Cardiac muscle cell (in vitro differentiated cells and primary cell): ENCODE measurements around the gene ZNF492. TPM values are rescaled to one million over a fixed set of nuclear protein-coding genes. Genes with fewer than 3 reads are reported as not detected.
"Not testable (repeated sequence)": the region's sequence is repeated elsewhere in the genome, so short reads cannot be mapped to it uniquely, and the experiment has no call there.

Experiments used
- DNase-seq, 2 donors: peaks; one replicate each; pipeline versions ENCODE4 v3.0.0 to v3.0.0-alpha.2; 2010 to 2017; ENCODE audit warnings: low read depth in 1 of 2, low spot score in 1 of 2
- H3K27ac ChIP-seq: fragments of 200-600 bp; sonication (generic); 2 replicates; pipeline ENCODE4 v1.5.1; 2016
- H3K27me3 ChIP-seq: fragments of 200-600 bp; sonication (generic); 2 replicates; pipeline ENCODE4 v1.6.0; 2016; ENCODE audit warnings: control low read depth
- H3K36me3 ChIP-seq: fragments of 200-600 bp; sonication (generic); 2 replicates; pipeline ENCODE4 v1.5.1; 2016; ENCODE audit warnings: control low read depth
- H3K4me1 ChIP-seq: fragments of 200-600 bp; sonication (generic); 2 replicates; pipeline ENCODE4 v1.8.1; 2017; ENCODE audit warnings: low read depth, mild to moderate bottlenecking, mixed run types
- H3K4me3 ChIP-seq: fragments of 200-600 bp; sonication (generic); 2 replicates; pipeline ENCODE4 v1.5.1; 2016; ENCODE audit warnings: mild to moderate bottlenecking
- H3K9me3 ChIP-seq: fragments of 200-600 bp; sonication (generic); 2 replicates; pipeline ENCODE4 v1.5.1; 2017; ENCODE audit warnings: low read depth, mild to moderate bottlenecking, control low read depth
- polyA plus RNA-seq: library from polyadenylated mRNA; unstranded; fragments of >200 nt; fragmentation: Nextera tagmentation; extraction: Ambion mirVana; gene quantifications from 2 replicates; pipeline ENCODE4 v1.2.1, GENCODE V29; 2016
- total RNA-seq: library from RNA; depleted of rRNA; stranded (reverse); fragments of >200 nt; gene quantifications from 2 replicates; pipeline ENCODE4 v1.2.3, GENCODE V29; 2016
- TF ChIP-seq, protein P1 (sequence below): IDR thresholded peaks from 2 replicates; pipeline ENCODE4 v1.5.1; 2012; ENCODE audit warnings: low read depth, mild to moderate bottlenecking, low read length

The ZNF492 gene
- total RNA-seq (not detected in 2 replicates), polyA plus RNA-seq (not detected in 2 replicates)

DNA sequence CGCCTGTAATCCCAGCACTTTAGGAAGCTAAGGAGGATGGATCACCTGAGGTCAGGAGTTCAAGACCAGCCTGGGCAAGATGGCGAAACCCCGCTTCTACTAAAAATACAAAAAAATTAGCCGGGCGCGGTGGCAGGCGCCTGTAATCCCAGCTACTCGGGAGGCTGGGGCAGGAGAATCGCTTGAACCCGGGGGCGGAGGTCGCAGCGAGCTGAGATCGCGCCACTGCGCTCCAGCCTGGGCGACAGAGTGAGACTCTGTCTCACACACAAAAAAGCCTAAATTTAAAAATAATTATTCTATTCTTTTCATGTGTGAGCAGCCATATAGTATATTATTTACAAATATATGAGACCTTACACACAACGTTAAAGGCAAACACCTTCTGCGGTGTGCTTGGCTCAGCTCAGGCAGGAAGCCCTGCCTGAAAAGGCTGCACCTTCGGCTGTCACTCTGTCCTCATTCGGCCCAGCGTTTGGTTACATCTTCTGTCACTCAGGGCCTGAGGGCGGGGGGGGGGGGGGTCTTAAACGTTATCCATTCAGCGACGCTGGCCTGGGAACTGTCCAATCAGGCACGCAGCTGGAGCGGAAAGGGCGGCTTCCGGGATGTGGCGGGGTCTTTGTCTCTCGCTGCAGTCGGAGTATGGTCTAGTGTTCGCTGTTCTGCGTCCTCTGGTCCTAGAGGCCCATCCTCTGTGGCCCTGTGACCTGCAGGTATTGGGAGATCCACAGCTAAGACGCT, at the start of gene ZNF492:
ZNF492 (plus strand) TSS at position 619 of the 744 bp plus-strand sequence. CDS start 19,076 bp downstream, outside the sequence.
- H3K27me3 ChIP-seq, H3K36me3 ChIP-seq, H3K9me3 ChIP-seq, H3K4me3 ChIP-seq, H3K4me1 ChIP-seq, H3K27ac ChIP-seq: not testable (repeated sequence)
- DNase-seq, result peak in 1 of 2 donors; percentile 95

DNA sequence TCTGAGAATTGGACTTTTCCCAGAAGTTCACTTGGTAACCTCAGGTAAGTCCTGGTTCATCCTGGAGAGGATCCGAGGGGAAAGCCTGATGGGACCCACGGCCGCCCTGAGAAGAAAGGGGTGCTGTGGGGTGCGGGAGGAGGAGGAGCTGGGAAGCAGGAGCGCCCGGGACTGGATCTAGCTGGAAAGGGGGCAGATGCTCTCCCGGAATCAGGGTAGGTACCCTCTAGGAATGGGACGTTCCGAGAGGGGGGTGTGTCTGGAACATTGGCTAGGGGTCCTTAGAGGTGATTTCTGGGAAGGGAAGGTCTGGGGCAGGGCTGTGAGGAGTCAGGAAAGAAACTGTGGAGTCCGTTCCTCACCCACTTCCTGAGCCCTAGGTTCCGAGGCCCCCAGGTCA, 38.7 kb upstream of the ZNF492 start:
- no peaks in the 10 kb centered on the region for H3K36me3 ChIP-seq
- TF ChIP-seq, protein P1, sequence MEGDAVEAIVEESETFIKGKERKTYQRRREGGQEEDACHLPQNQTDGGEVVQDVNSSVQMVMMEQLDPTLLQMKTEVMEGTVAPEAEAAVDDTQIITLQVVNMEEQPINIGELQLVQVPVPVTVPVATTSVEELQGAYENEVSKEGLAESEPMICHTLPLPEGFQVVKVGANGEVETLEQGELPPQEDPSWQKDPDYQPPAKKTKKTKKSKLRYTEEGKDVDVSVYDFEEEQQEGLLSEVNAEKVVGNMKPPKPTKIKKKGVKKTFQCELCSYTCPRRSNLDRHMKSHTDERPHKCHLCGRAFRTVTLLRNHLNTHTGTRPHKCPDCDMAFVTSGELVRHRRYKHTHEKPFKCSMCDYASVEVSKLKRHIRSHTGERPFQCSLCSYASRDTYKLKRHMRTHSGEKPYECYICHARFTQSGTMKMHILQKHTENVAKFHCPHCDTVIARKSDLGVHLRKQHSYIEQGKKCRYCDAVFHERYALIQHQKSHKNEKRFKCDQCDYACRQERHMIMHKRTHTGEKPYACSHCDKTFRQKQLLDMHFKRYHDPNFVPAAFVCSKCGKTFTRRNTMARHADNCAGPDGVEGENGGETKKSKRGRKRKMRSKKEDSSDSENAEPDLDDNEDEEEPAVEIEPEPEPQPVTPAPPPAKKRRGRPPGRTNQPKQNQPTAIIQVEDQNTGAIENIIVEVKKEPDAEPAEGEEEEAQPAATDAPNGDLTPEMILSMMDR, result no peak

DNA sequence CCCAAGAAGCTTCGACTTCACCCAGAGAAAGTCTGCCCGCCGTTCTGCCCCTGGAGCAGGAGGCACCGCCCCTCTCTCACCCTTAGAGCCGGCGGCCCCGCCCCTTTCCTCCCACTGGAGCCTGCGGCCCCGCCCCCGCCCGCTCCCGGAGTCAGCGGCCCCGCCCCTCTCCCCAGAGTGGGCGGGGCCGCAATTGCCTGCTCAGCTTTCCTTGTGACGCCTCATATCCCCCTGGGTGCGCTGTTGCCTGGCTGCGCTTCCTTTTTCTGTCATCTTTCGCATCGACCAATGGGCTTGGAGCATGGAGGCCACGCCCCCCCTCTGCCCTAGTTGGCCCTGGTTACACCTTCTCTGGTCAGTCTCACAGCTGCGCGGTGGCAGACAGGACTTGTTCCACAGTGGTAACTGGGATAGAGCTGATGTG, 38.2 kb upstream of the ZNF492 start:
- DNase-seq, result no peak
- H3K27ac ChIP-seq, result no peak overlapping the region

More for the DNA sequence above, 38.7 kb upstream of the ZNF492 start:
- no peaks in the 10 kb centered on the region for H3K27me3 ChIP-seq
- no peaks in the 10 kb centered on the region for H3K4me1 ChIP-seq
- no peak overlapping the region for H3K4me3 ChIP-seq
- no peak for DNase-seq
- H3K9me3 ChIP-seq, result no peaks in the 10 kb centered on the region
- no peak overlapping the region for H3K27ac ChIP-seq

DNA sequence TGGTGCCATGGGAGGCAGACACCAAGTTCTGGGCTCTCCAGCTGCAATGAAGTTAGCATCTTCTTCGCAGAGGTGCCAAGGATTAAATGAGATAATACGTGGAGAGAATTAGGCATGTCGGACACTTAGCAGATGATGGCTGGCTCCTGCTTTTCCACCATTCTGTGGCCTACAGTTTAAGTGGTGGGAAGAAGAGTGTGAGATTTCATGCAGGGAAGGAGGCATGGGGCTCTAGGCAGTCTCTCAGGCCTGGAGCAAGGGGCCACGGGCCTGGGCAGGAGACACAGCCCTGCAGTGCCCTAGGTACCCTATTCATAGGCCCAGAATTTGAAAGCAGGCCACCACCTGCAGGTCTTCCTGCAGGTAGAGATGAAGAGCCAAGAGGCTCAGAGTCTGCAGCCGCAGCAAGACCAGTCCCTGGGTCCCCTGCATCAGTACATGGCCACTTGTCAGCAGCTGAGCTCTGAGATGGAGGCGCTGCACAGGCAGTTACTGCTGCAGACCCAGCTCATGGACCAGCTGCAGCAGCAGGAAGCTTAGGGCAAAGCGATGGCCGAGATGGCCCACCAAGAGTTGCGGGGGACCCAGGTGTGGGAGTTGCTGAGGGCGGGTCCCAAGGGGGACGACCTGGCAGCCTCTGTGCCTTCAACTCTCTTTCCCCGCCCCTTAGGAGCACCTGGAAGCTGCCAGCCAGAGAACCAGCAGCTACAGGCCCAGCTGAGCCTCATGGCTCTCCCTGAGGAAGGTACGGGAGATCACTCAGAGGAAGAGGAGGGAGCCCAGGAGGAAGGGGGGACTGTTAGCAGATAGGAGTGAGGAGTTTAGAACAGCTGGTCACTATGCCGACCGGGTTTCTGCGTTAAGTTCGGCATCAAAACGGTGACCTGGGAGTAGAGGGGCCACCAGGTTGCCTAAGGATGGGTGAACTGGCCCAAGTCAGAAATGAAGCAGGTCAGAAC, 33.2 kb upstream of the ZNF492 start:
- no peaks in the 10 kb centered on the region for H3K9me3 ChIP-seq
- H3K36me3 ChIP-seq, result no peaks in the 10 kb centered on the region
- TF ChIP-seq, protein P1, result no peak
- H3K4me3 ChIP-seq, result no peak overlapping the region
- H3K27ac ChIP-seq, result no peak overlapping the region
- DNase-seq, result no peak
- H3K27me3 ChIP-seq, result no peaks in the 10 kb centered on the region
- H3K4me1 ChIP-seq, result no peaks in the 10 kb centered on the region

More for the DNA sequence above, 38.2 kb upstream of the ZNF492 start:
- H3K9me3 ChIP-seq, result no peaks in the 10 kb centered on the region
- H3K4me3 ChIP-seq, result no peak overlapping the region
- no peaks in the 10 kb centered on the region for H3K27me3 ChIP-seq
- no peaks in the 10 kb centered on the region for H3K36me3 ChIP-seq
- no peaks in the 10 kb centered on the region for H3K4me1 ChIP-seq
- TF ChIP-seq, protein P1, result no peak

DNA sequence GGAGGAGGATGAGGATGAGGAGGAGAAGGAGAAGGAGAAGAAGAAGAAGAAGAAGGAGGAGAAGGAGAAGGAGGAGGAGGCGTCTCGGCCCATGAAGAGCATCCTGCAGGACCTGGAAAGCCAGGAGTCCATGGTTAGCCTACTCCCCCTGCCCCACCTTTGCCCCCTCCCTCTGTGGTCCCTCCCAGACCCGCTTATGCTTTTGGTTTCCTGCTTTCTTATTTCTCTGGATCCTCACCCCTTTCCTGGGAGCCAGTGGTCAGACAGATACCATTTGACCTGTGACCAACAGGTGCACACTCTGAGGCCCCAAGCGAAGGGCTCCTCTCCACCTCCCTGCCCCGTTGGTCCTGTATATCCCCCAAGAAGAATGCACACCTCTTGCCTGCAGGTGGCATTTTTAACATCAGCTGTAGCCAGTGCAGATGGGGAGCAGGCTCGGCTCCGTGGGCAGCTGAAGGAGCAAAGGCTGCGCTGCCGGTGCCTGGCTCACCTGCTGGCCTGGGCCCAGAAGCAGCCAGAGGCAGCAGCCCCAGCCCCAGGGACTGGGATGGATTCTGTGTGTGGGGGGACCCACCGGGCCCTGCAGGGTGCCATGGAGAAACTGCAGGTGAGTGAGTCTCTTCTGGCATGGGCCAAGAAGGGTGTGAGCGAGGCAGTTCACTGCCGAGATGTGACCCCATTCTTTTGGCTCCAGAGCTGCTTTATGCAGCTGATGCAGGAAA, 32.1 kb upstream of the ZNF492 start:
- Histone ChIP-seq H3K9me3 (no peaks in the 10 kb centered on the region), H3K36me3 (no peaks in the 10 kb centered on the region), H3K27ac (no peak overlapping the region), H3K4me1 (no peaks in the 10 kb centered on the region), H3K27me3 (no peaks in the 10 kb centered on the region), H3K4me3 (no peak overlapping the region)
- TF ChIP-seq, protein P1, result no peak
- DNase-seq, result no peak
